CD4-positive, alpha-beta T cell (primary cell): Measurements from ENCODE around the gene NEK1. TPM values are rescaled to one million over a fixed set of nuclear protein-coding genes. Genes with fewer than 3 reads are reported as not detected.
"Not testable (repeated sequence)": the region's sequence is repeated elsewhere in the genome, so short reads cannot be mapped to it uniquely, and the experiment has no call there.

Source experiments
- ATAC-seq: fragments of 200-7000 bp; cut with Tn5 transposase; one replicate; pipeline ENCODE4 v1.10.0; 2022; ENCODE audit warnings: mild to moderate bottlenecking; ENCODE audit not compliant: poor library complexity
- CTCF ChIA-PET: fragments of 350-600 bp; sonication (Branson Sonifier 250); formaldehyde crosslinking; loops from one replicate; lab custom pipeline; 2021; ENCODE audit warnings: antibody characterized with exemption, inconsistent platforms; lab: Charles Lee
- POLR2A ChIA-PET: fragments of 350-600 bp; sonication (Branson Sonifier 250); formaldehyde crosslinking; loops from one replicate; lab custom pipeline; 2021; ENCODE audit warnings: antibody characterized with exemption, inconsistent platforms; lab: Charles Lee
- DNase-seq, 14 experiments: peaks; one replicate each; pipeline ENCODE4 v3.0.0-alpha.2; 2013 to 2020; ENCODE audit warnings: mixed read lengths in 2 of 14
- H3K27ac ChIP-seq, 2 donors: one replicate each; pipeline versions ENCODE4 v1.5.1 to v1.7.0; 2013; ENCODE audit warnings: low read length in 2 of 2, low read depth in 1 of 2, mild to moderate bottlenecking in 1 of 2
- H3K27me3 ChIP-seq, 2 experiments: 1 replicate in 1 of 2; 2 replicates in 1 of 2; pipeline versions ENCODE4 v1.6.1 to v1.7.0; 2013; ENCODE audit warnings: low read length in 2 of 2, control low read depth in 1 of 2, mild to moderate bottlenecking in 1 of 2, moderate library complexity in 1 of 2; ENCODE audit not compliant: insufficient read depth in 2 of 2, control insufficient read depth in 1 of 2
- H3K36me3 ChIP-seq: one replicate; pipeline ENCODE4 v1.6.1; 2013; ENCODE audit warnings: low read length, control low read depth; ENCODE audit not compliant: insufficient read depth
- H3K4me1 ChIP-seq: one replicate; pipeline ENCODE4 v1.6.1; 2013; ENCODE audit warnings: low read length, control low read depth; ENCODE audit not compliant: insufficient read depth
- H3K4me3 ChIP-seq: one replicate; pipeline ENCODE4 v1.5.1; 2013; ENCODE audit warnings: mild to moderate bottlenecking, low read length, moderate library complexity
- H3K9me3 ChIP-seq, 2 experiments: 1 replicate in 1 of 2; 2 replicates in 1 of 2; pipeline versions ENCODE4 v1.6.1 to v1.7.0; 2013; ENCODE audit warnings: low read length in 2 of 2, mild to moderate bottlenecking in 2 of 2, control low read depth in 1 of 2, moderate library complexity in 1 of 2; ENCODE audit not compliant: control insufficient read depth in 1 of 2, insufficient read depth in 1 of 2
- H3K27ac Mint-ChIP-seq: one replicate; pipeline ENCODE4 v1.8.0; 2020; ENCODE audit warnings: mixed read lengths
- H3K27me3 Mint-ChIP-seq: one replicate; pipeline ENCODE4 v1.8.0; 2021; ENCODE audit warnings: mixed read lengths
- H3K36me3 Mint-ChIP-seq: one replicate; pipeline ENCODE4 v1.8.0; 2021; ENCODE audit warnings: low read depth, mixed read lengths
- H3K4me1 Mint-ChIP-seq: one replicate; pipeline ENCODE4 v1.8.0; 2021; ENCODE audit warnings: low read depth, mixed read lengths
- H3K4me3 Mint-ChIP-seq: one replicate; pipeline ENCODE4 v1.8.0; 2020; ENCODE audit warnings: mild to moderate bottlenecking, mixed read lengths
- H3K9me3 Mint-ChIP-seq: one replicate; pipeline ENCODE4 v1.8.0; 2020; ENCODE audit warnings: mixed read lengths
- CTCF ChIP-seq: fragments of 200-600 bp; IDR thresholded peaks from one replicate; pipeline ENCODE4 v1.8.0; 2022; ENCODE audit warnings: antibody characterized with exemption, mild to moderate bottlenecking
- intact Hi-C, 2 experiments: fragments of 100-400 bp; cut with DNase I in 1 of 2; cut with micrococcal nuclease in 1 of 2; formaldehyde crosslinking; loops; one replicate each; pipeline versions ENCODE4 v1.15.1 to v1.9.0; 2023 to 2025; cut with DNase I, micrococcal nuclease
- total RNA-seq, 174 experiments: library from RNA in 2 of 174; stranded (reverse) in 2 of 174; gene quantifications; one replicate each; pipeline ENCODE4 v1.2.3 and lab custom pipeline; 2021 to 2026

NEK1 gene
- total RNA-seq, 2 experiments from 2014 or later: 9.5 to 10.2 TPM

- H3K36me3 ChIP-seq: peaks cover 7% of the 10 kb centered on the region
- no peaks in the 10 kb centered on the region for H3K4me1 ChIP-seq
- Mint-ChIP-seq H3K27me3 (no peaks in the 10 kb centered on the region), H3K9me3 (peaks cover 6% of the 10 kb centered on the region), H3K4me3 (no peak overlapping the region), H3K4me1 (no peaks in the 10 kb centered on the region), H3K27ac (no peak overlapping the region), H3K36me3 (peaks cover 64% of the 10 kb centered on the region)
- no peak for TF ChIP-seq CTCF
- ATAC-seq: no peak
- H3K27me3 ChIP-seq: no peaks in the 10 kb centered on the region
- no peaks in the 10 kb centered on the region for H3K9me3 ChIP-seq
- ChIA-PET POLR2A (no interaction called here), CTCF (interaction anchor here (0.7 kb wide), 1 partner anchor 1092 kb away, joined by 4 read pairs; no protein-coding TSS in a partner anchor)
- intact Hi-C loops: no loop called here
- no peak overlapping the region for H3K27ac ChIP-seq
- H3K4me3 ChIP-seq: no peak overlapping the region
- DNase-seq: no peak
Measured at GRCh38 chr4:169506903-169507302, 105.5 kb downstream of the NEK1 start.

GRCh38 chr4:169499907-169500306, 112.5 kb downstream of the NEK1 start:
- not testable (repeated sequence) for ATAC-seq, H3K4me3 Mint-ChIP-seq
- peaks cover 50% of the 10 kb centered on the region for H3K36me3 Mint-ChIP-seq

GRCh38 chr4:169494234-169494633, 118.1 kb downstream of the NEK1 start:
- CTCF ChIA-PET: not testable (repeated sequence)

More at GRCh38 chr4:169499907-169500306, 112.5 kb downstream of the NEK1 start:
- H3K27ac ChIP-seq, H3K4me1 ChIP-seq, H3K9me3 ChIP-seq, CTCF ChIA-PET, H3K27me3 ChIP-seq, intact Hi-C loops, H3K4me3 ChIP-seq, H3K4me1 Mint-ChIP-seq, DNase-seq, H3K9me3 Mint-ChIP-seq, H3K27ac Mint-ChIP-seq, H3K27me3 Mint-ChIP-seq, H3K36me3 ChIP-seq, POLR2A ChIA-PET: not testable (repeated sequence)

GRCh38 chr4:169493164-169493524, 119.2 kb downstream of the NEK1 start:
- ChIA-PET CTCF (no interaction called here), POLR2A (no interaction called here)
- Histone ChIP-seq H3K27me3 (no peaks in the 10 kb centered on the region), H3K27ac (no peak overlapping the region), H3K4me1 (peaks cover 4% of the 10 kb centered on the region), H3K9me3 (no peaks in the 10 kb centered on the region), H3K4me3 (no peak overlapping the region), H3K36me3 (peaks cover 2% of the 10 kb centered on the region)
- intact Hi-C loops: no loop called here
- H3K4me3 Mint-ChIP-seq: no peak overlapping the region
- ATAC-seq (no peak), DNase-seq (no peak)
- no peaks in the 10 kb centered on the region for H3K27me3 Mint-ChIP-seq
- TF ChIP-seq CTCF: peak; percentile 18
- no peaks in the 10 kb centered on the region for H3K9me3 Mint-ChIP-seq
- H3K27ac Mint-ChIP-seq: no peak overlapping the region
- H3K4me1 Mint-ChIP-seq: peaks cover 5% of the 10 kb centered on the region
- peaks cover 23% of the 10 kb centered on the region for H3K36me3 Mint-ChIP-seq

More at GRCh38 chr4:169494234-169494633, 118.1 kb downstream of the NEK1 start:
- H3K4me3 Mint-ChIP-seq, H3K4me1 ChIP-seq, H3K27me3 Mint-ChIP-seq, ATAC-seq, H3K27me3 ChIP-seq, H3K27ac ChIP-seq, H3K27ac Mint-ChIP-seq, H3K36me3 ChIP-seq, H3K4me1 Mint-ChIP-seq, H3K4me3 ChIP-seq, H3K9me3 Mint-ChIP-seq, POLR2A ChIA-PET, H3K9me3 ChIP-seq, intact Hi-C loops, DNase-seq: not testable (repeated sequence)
- peaks cover 23% of the 10 kb centered on the region for H3K36me3 Mint-ChIP-seq
